GM19035 (cell line): Measurements from ENCODE around the gene APOC1.

ENCODE experiments used
- ATAC-seq: cut with Tn5 transposase; IDR thresholded peaks from one replicate; pipeline ENCODE4 v1.9.1; 2021; ENCODE audit not compliant: unreplicated experiment

Gene APOC1

GRCh38 chr19:44955505-44956439 is 41.4 kb downstream of the APOC1 start:
- ATAC-seq, result no peak

- ATAC-seq, result no peak
Measured at GRCh38 chr19:44957526-44957925, 43.1 kb downstream of the APOC1 start.

DNA sequence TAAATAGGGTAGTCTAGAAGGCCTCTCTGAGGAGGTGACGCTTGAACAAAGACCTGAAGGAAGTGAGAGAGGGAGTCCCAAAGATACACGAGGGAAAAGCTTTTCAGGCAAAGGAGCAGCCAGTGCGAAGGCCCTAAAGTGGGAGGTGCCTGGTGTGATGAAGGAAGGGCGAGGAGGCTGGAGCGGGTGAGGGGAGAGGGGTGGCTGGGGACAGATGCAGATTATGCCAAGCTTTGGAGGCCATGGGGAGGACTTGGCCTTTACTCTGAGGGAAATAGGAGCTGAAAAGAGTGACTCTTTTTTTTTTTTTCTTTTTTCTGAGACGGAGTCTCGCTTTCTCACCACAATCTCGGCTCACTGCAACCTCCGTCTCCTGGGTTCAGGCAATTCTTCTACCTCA is 43.7 kb downstream of the APOC1 start:
- ATAC-seq, result no peak

DNA sequence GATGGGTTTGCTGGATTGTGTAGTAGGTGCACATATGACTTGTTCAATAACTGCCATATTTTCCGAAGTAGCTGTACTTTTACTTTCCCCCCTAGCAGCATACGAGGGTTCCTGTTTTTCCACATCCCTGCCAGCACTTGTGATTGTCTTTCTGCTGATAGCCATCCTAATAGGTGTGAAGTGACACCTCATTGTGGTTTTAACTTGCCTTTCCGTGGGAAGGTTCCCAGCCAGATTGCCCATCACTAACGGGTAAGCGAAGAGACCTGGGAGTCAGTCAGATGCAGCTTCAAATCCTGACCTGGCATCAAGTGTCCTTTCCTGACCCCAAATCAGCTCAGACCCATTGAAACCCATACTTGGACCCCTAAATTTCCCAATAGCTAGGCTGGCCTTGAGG is 45.3 kb downstream of the APOC1 start:
- no peak for ATAC-seq

DNA sequence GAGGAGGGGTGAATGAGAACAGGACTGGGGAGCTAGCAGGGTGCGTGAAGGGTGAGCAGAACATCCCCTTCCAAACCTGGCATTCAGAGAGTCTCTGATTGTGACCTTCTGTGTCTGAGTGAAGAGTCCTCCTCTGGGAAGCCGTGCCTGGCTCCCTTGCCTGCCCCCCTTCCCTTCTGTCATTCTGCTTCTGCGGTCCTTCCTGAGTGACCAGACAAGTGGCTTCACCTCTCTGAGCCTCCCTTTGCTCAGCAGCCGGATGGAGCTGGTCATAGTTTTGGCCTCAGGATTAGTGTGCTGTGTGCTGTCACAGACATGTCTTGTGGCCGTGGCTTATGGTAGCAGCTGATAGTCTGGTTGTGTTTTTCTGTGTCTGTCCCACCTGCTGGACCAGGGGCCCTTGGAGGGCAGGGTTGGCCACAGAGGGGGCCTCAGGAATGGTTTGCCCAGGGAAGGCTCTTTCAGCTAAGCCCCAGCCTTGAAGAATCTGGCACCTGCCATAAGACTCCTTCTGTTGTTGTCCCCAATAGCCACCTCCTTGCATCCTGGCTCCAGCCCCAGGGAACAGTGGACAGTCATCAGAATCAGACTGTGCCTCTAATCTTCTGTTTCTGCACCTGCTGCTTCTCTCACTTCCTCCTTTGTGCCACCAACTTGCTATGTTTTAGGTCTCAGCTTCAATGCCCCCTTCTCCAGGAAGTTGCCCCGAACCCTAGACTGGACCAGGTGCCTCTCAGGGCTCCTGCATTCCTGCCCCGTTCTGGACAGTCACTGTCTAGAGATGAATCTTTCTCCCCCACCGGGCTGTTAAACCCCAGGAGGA is 46.7 kb downstream of the APOC1 start:
- no peak for ATAC-seq

DNA sequence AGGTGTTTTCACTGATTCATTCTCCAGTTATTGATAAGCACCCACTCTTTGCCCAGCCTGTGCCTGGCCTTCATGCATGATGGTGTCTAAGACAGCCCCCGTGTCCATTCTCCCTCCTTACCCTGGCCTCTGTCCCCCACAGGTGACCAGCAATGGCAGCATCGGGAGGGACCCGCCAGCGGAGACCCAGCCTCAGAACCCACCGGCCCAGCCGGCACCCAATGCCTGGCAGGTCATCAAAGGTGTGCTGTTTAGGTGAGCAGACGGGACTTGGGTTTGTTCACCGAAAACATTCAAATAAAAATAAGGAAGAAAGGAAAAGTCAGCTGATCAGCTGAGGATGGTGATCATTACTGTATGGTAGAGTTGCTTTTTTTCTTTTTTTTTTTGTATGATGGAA is 47.4 kb downstream of the APOC1 start:
- ATAC-seq, result no peak

DNA sequence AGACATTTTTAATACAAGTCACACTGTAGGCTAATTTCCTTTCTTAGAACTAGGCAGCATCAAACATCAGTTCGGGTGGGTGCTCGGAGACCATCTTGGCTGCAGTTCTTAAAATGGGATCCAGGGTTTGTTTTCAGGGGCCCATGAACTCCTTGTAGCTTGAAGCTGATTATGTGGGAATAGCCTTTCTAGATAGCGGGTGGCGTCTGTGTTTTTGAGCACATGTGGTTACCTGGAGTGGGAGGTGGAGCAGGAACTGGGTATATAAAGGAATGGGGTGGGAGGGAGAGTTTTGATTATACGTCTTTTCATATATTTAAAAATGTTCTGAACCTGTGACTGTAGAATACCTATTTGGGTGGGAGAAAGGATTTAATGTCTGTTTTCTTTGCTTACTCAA is 53.7 kb downstream of the APOC1 start:
- ATAC-seq, result no peak

DNA sequence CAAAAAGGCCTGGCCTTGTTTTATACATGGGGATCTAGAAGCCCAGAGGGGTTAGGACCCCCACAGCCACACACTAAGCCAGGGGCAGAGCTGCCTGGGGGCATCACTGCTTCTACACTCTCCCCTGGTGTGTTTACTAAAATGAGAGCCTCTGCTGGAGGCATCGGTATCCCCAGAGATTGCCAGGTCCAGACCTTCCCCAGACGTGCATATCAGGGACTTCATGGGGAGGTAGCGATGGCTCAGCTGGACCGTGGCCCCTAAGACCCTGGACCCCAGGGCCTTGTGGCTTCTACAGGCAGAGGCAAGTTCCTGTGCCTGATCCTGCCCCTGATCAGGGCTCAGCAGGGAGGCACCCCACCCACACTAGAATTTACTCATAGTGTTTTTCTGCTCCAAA is 54.3 kb downstream of the APOC1 start:
- no peak for ATAC-seq
